WTC11 (cell line): ENCODE data around the gene HIGD1B. TPM values are rescaled to one million over a fixed set of nuclear protein-coding genes. Genes with fewer than 3 reads are reported as not detected.

Source experiments
- ATAC-seq: fragments of 200-7000 bp; cut with Tn5 transposase; 2 replicates; pipeline ENCODE4 v1.10.0; 2021; ENCODE audit warnings: mild to moderate bottlenecking, moderate library complexity
- CTCF ChIA-PET: fragments of 300-600 bp; sonication (Branson Sonifier 250); formaldehyde crosslinking; loops from one replicate; lab custom pipeline; 2021; ENCODE audit warnings: antibody characterized with exemption; lab: Charles Lee
- POLR2A ChIA-PET: fragments of 350-600 bp; sonication (Branson Sonifier 250); formaldehyde crosslinking; loops from one replicate; lab custom pipeline; 2021; ENCODE audit warnings: antibody characterized with exemption; lab: Charles Lee
- DNase-seq: peaks from one replicate; pipeline ENCODE4 v3.0.0; 2021; ENCODE audit warnings: low spot score
- H3K27ac Mint-ChIP-seq: 2 replicates; pipeline ENCODE4 v1.8.0; 2021; ENCODE audit warnings: mixed read lengths
- H3K27me3 Mint-ChIP-seq: 2 replicates; pipeline ENCODE4 v1.8.0; 2021; ENCODE audit warnings: low read depth, mild to moderate bottlenecking, moderate library complexity, mixed read lengths
- H3K36me3 Mint-ChIP-seq: 2 replicates; pipeline ENCODE4 v1.8.0; 2021; ENCODE audit warnings: mixed read lengths
- H3K4me1 Mint-ChIP-seq: 2 replicates; pipeline ENCODE4 v1.8.0; 2022; ENCODE audit warnings: mixed read lengths
- H3K4me3 Mint-ChIP-seq: 2 replicates; pipeline ENCODE4 v1.8.0; 2021; ENCODE audit warnings: mild to moderate bottlenecking, moderate library complexity, mixed read lengths
- H3K9me3 Mint-ChIP-seq: 2 replicates; pipeline ENCODE4 v1.8.0; 2021; ENCODE audit warnings: mixed read lengths
- CREM ChIP-seq: sonication (generic); formaldehyde crosslinking; IDR thresholded peaks from 2 replicates; pipeline ENCODE4 v1.8.1; 2022; ENCODE audit warnings: mild to moderate bottlenecking, missing genetic modification reagents, moderate library complexity
- ELF4 ChIP-seq: sonication (generic); formaldehyde crosslinking; IDR thresholded peaks from 2 replicates; pipeline ENCODE4 v1.8.1; 2022; ENCODE audit warnings: low read depth, mild to moderate bottlenecking, moderate library complexity, missing genetic modification reagents
- EMX1 ChIP-seq: fragments of 250-450 bp; sonication (Bioruptor Pico); IDR thresholded peaks from 2 replicates; pipeline ENCODE4 v1.8.0; 2021; ENCODE audit warnings: mild to moderate bottlenecking
- FOXJ3 ChIP-seq: sonication (generic); formaldehyde crosslinking; IDR thresholded peaks from 2 replicates; pipeline ENCODE4 v1.9.0; 2021; ENCODE audit warnings: missing genetic modification reagents, mild to moderate bottlenecking, borderline replicate concordance
- FOXP1 ChIP-seq: sonication (generic); formaldehyde crosslinking; IDR thresholded peaks from 2 replicates; pipeline ENCODE4 v1.8.0; 2022; ENCODE audit warnings: missing genetic modification reagents, mild to moderate bottlenecking, moderate library complexity, borderline replicate concordance
- JAZF1 ChIP-seq: fragments of 250-450 bp; sonication (Bioruptor Pico); IDR thresholded peaks from 2 replicates; pipeline ENCODE4 v1.9.0; 2021; ENCODE audit warnings: moderate library complexity, mild to moderate bottlenecking, inconsistent platforms
- MXD4 ChIP-seq: fragments of 250-450 bp; sonication (Bioruptor Pico); IDR thresholded peaks from 2 replicates; pipeline ENCODE4 v1.8.0; 2021; ENCODE audit warnings: mild to moderate bottlenecking, moderate library complexity, borderline replicate concordance
- NR2C2 ChIP-seq: sonication (generic); formaldehyde crosslinking; IDR thresholded peaks from 2 replicates; pipeline ENCODE4 v1.8.0; 2022; ENCODE audit warnings: mild to moderate bottlenecking, missing genetic modification reagents
- RORB ChIP-seq: fragments of 250-450 bp; sonication (Bioruptor Pico); IDR thresholded peaks from 2 replicates; pipeline ENCODE4 v1.9.0; 2021; ENCODE audit warnings: mild to moderate bottlenecking
- TCF7 ChIP-seq: sonication (generic); formaldehyde crosslinking; IDR thresholded peaks from 2 replicates; pipeline ENCODE4 v1.8.0; 2022; ENCODE audit warnings: mild to moderate bottlenecking, low read depth, missing genetic modification reagents, moderate library complexity
- TEAD4 ChIP-seq: sonication (generic); formaldehyde crosslinking; IDR thresholded peaks from 2 replicates; pipeline ENCODE4 v1.8.0; 2022; ENCODE audit warnings: mild to moderate bottlenecking, missing genetic modification reagents
- ZNF416 ChIP-seq: fragments of 250-450 bp; sonication (Bioruptor Pico); IDR thresholded peaks from 2 replicates; pipeline ENCODE4 v1.9.0; 2021; ENCODE audit warnings: mild to moderate bottlenecking, inconsistent platforms
- ZNF423 ChIP-seq: fragments of 250-450 bp; sonication (Bioruptor Pico); IDR thresholded peaks from 2 replicates; pipeline ENCODE4 v2.1.2; 2022; ENCODE audit warnings: mild to moderate bottlenecking, moderate library complexity
- total RNA-seq: library from RNA; stranded (reverse); gene quantifications from 3 replicates; pipeline ENCODE4 v1.2.3, GENCODE V29; 2021
- TF ChIP-seq, protein P1 (sequence below): sonication (generic); formaldehyde crosslinking; IDR thresholded peaks from 2 replicates; pipeline ENCODE4 v1.8.0; 2023; ENCODE audit warnings: missing genetic modification reagents
- TF ChIP-seq, protein P2 (sequence below): sonication (generic); formaldehyde crosslinking; IDR thresholded peaks from 2 replicates; pipeline ENCODE4 v1.8.1; 2023; ENCODE audit warnings: mild to moderate bottlenecking, missing genetic modification reagents
- TF ChIP-seq, protein P3 (sequence below): fragments of 250-450 bp; sonication (Bioruptor Pico); IDR thresholded peaks from 2 replicates; pipeline ENCODE4 v2.1.2; 2022; ENCODE audit warnings: mild to moderate bottlenecking, moderate library complexity
- TF ChIP-seq, protein P4 (sequence below): sonication (generic); formaldehyde crosslinking; IDR thresholded peaks from 2 replicates; pipeline ENCODE4 v1.8.1; 2022; ENCODE audit warnings: low read depth, missing genetic modification reagents, borderline replicate concordance
- TF ChIP-seq, protein P5 (sequence below): sonication (generic); formaldehyde crosslinking; IDR thresholded peaks from 2 replicates; pipeline ENCODE4 v1.8.1; 2022; ENCODE audit warnings: missing genetic modification reagents, borderline replicate concordance
- TF ChIP-seq, protein P6 (sequence below): fragments of 250-450 bp; sonication (Bioruptor Pico); IDR thresholded peaks from 2 replicates; pipeline ENCODE4 v1.9.0; 2021; ENCODE audit warnings: mild to moderate bottlenecking, borderline replicate concordance
- TF ChIP-seq, protein P7 (sequence below): sonication (generic); formaldehyde crosslinking; IDR thresholded peaks from 2 replicates; pipeline ENCODE4 v1.8.1; 2023; ENCODE audit warnings: mild to moderate bottlenecking, missing genetic modification reagents, moderate library complexity
- TF ChIP-seq, protein P8 (sequence below): sonication (generic); formaldehyde crosslinking; IDR thresholded peaks from 2 replicates; pipeline ENCODE4 v1.8.1; 2022; ENCODE audit warnings: mild to moderate bottlenecking, missing genetic modification reagents, moderate library complexity, borderline replicate concordance
- TF ChIP-seq, protein P9 (sequence below): sonication (generic); formaldehyde crosslinking; IDR thresholded peaks from 2 replicates; pipeline ENCODE4 v1.8.1; 2022; ENCODE audit warnings: mild to moderate bottlenecking, moderate library complexity, missing genetic modification reagents

The HIGD1B gene
- total RNA-seq, 1 experiment from 2014 or later: not detected

DNA sequence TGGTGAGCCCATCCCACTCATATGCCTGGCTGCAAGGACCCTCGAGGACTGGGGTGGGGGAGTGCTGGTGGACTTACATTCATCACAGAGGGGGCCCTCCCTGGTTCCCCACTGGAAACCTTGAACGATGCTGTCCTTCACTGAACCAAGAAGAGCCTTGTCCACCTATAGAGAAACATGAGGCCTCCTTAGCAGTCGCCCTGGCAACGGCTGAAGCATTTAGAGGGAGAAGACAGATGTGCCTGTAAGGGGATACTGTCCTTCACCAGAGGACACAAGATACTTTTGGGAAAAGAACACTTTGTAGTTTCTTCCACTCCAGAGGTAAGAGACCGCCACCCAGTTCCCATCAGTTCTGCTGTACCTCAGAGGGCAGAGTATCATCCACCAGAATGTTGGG, 6.5 kb downstream of the HIGD1B start:
- TF ChIP-seq TCF7: no peak
- TF ChIP-seq ZNF416 (CRISPR knock-in tag): no peak
- TF ChIP-seq FOXJ3 (CRISPR knock-in tag): no peak
- TF ChIP-seq, protein P1, sequence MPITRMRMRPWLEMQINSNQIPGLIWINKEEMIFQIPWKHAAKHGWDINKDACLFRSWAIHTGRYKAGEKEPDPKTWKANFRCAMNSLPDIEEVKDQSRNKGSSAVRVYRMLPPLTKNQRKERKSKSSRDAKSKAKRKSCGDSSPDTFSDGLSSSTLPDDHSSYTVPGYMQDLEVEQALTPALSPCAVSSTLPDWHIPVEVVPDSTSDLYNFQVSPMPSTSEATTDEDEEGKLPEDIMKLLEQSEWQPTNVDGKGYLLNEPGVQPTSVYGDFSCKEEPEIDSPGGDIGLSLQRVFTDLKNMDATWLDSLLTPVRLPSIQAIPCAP (CRISPR knock-in tag): no peak
- TF ChIP-seq, protein P2, sequence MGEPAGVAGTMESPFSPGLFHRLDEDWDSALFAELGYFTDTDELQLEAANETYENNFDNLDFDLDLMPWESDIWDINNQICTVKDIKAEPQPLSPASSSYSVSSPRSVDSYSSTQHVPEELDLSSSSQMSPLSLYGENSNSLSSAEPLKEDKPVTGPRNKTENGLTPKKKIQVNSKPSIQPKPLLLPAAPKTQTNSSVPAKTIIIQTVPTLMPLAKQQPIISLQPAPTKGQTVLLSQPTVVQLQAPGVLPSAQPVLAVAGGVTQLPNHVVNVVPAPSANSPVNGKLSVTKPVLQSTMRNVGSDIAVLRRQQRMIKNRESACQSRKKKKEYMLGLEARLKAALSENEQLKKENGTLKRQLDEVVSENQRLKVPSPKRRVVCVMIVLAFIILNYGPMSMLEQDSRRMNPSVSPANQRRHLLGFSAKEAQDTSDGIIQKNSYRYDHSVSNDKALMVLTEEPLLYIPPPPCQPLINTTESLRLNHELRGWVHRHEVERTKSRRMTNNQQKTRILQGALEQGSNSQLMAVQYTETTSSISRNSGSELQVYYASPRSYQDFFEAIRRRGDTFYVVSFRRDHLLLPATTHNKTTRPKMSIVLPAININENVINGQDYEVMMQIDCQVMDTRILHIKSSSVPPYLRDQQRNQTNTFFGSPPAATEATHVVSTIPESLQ (CRISPR knock-in tag): no peak
- TF ChIP-seq ZNF423 (CRISPR knock-in tag): no peak
- no peak for TF ChIP-seq MXD4
- TF ChIP-seq CREM (CRISPR knock-in tag): no peak
- TF ChIP-seq TEAD4 (CRISPR knock-in tag): no peak
- TF ChIP-seq, protein P3, sequence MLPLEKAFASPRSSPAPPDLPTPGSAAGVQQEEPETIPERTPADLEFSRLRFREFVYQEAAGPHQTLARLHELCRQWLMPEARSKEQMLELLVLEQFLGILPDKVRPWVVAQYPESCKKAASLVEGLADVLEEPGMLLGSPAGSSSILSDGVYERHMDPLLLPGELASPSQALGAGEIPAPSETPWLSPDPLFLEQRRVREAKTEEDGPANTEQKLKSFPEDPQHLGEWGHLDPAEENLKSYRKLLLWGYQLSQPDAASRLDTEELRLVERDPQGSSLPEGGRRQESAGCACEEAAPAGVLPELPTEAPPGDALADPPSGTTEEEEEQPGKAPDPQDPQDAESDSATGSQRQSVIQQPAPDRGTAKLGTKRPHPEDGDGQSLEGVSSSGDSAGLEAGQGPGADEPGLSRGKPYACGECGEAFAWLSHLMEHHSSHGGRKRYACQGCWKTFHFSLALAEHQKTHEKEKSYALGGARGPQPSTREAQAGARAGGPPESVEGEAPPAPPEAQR: no peak
- no peak for TF ChIP-seq FOXP1 (CRISPR knock-in tag)
- TF ChIP-seq JAZF1: no peak
- TF ChIP-seq NR2C2 (CRISPR knock-in tag): no peak
- TF ChIP-seq ELF4 (CRISPR knock-in tag): no peak
- TF ChIP-seq, protein P4, sequence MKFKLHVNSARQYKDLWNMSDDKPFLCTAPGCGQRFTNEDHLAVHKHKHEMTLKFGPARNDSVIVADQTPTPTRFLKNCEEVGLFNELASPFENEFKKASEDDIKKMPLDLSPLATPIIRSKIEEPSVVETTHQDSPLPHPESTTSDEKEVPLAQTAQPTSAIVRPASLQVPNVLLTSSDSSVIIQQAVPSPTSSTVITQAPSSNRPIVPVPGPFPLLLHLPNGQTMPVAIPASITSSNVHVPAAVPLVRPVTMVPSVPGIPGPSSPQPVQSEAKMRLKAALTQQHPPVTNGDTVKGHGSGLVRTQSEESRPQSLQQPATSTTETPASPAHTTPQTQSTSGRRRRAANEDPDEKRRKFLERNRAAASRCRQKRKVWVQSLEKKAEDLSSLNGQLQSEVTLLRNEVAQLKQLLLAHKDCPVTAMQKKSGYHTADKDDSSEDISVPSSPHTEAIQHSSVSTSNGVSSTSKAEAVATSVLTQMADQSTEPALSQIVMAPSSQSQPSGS (CRISPR knock-in tag): no peak
- H3K27ac Mint-ChIP-seq: no peak overlapping the region
- H3K4me1 Mint-ChIP-seq: no peaks in the 10 kb centered on the region
- ChIA-PET CTCF (no interaction called here), POLR2A (no interaction called here)
- H3K36me3 Mint-ChIP-seq: peaks cover 78% of the 10 kb centered on the region
- H3K27me3 Mint-ChIP-seq: no peaks in the 10 kb centered on the region
- no peak overlapping the region for H3K4me3 Mint-ChIP-seq
- DNase-seq (no peak), ATAC-seq (no peak)
- H3K9me3 Mint-ChIP-seq: no peaks in the 10 kb centered on the region

DNA sequence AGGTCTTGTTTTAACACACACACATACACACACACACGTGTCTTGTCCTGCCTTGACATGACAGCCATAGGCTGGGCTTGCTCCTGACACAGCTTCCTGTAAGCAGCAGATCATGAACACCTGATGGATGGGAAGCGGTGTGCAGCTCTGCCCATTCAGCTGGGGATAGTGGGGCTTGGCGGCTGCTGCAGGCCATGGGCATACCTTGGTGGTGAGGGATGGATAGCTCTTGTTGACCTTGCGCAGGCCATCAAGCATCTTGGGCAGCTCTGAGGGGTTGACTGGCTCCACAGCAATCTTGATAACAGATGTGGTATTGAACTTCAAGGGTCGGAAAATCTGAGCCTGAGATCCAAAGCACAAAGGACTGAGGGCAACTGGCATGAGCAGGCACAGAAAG, 12.0 kb downstream of the HIGD1B start:
- ChIA-PET POLR2A (no interaction called here), CTCF (interaction anchor here (0.8 to 1.5 kb wide), 3 partner anchors 80 to 84 kb away, joined by 3 to 4 read pairs (median 3); no protein-coding TSS in a partner anchor)
- no peak for ATAC-seq
- Mint-ChIP-seq H3K9me3 (no peaks in the 10 kb centered on the region), H3K4me1 (no peaks in the 10 kb centered on the region), H3K4me3 (no peak overlapping the region), H3K36me3 (peaks cover 81% of the 10 kb centered on the region), H3K27ac (no peak overlapping the region), H3K27me3 (no peaks in the 10 kb centered on the region)
- DNase-seq: no peak
- no peak for TF ChIP-seq EMX1 (CRISPR knock-in tag)
- TF ChIP-seq, protein P5, sequence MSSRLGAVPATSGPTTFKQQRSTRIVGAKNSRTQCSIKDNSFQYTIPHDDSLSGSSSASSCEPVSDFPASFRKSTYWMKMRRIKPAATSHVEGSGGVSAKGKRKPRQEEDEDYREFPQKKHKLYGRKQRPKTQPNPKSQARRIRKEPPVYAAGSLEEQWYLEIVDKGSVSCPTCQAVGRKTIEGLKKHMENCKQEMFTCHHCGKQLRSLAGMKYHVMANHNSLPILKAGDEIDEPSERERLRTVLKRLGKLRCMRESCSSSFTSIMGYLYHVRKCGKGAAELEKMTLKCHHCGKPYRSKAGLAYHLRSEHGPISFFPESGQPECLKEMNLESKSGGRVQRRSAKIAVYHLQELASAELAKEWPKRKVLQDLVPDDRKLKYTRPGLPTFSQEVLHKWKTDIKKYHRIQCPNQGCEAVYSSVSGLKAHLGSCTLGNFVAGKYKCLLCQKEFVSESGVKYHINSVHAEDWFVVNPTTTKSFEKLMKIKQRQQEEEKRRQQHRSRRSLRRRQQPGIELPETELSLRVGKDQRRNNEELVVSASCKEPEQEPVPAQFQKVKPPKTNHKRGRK (CRISPR knock-in tag): no peak
- TF ChIP-seq, protein P6, sequence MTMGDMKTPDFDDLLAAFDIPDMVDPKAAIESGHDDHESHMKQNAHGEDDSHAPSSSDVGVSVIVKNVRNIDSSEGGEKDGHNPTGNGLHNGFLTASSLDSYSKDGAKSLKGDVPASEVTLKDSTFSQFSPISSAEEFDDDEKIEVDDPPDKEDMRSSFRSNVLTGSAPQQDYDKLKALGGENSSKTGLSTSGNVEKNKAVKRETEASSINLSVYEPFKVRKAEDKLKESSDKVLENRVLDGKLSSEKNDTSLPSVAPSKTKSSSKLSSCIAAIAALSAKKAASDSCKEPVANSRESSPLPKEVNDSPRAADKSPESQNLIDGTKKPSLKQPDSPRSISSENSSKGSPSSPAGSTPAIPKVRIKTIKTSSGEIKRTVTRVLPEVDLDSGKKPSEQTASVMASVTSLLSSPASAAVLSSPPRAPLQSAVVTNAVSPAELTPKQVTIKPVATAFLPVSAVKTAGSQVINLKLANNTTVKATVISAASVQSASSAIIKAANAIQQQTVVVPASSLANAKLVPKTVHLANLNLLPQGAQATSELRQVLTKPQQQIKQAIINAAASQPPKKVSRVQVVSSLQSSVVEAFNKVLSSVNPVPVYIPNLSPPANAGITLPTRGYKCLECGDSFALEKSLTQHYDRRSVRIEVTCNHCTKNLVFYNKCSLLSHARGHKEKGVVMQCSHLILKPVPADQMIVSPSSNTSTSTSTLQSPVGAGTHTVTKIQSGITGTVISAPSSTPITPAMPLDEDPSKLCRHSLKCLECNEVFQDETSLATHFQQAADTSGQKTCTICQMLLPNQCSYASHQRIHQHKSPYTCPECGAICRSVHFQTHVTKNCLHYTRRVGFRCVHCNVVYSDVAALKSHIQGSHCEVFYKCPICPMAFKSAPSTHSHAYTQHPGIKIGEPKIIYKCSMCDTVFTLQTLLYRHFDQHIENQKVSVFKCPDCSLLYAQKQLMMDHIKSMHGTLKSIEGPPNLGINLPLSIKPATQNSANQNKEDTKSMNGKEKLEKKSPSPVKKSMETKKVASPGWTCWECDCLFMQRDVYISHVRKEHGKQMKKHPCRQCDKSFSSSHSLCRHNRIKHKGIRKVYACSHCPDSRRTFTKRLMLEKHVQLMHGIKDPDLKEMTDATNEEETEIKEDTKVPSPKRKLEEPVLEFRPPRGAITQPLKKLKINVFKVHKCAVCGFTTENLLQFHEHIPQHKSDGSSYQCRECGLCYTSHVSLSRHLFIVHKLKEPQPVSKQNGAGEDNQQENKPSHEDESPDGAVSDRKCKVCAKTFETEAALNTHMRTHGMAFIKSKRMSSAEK (CRISPR knock-in tag): no peak
- no peak for TF ChIP-seq RORB
- TF ChIP-seq TCF7: no peak
- TF ChIP-seq, protein P7, sequence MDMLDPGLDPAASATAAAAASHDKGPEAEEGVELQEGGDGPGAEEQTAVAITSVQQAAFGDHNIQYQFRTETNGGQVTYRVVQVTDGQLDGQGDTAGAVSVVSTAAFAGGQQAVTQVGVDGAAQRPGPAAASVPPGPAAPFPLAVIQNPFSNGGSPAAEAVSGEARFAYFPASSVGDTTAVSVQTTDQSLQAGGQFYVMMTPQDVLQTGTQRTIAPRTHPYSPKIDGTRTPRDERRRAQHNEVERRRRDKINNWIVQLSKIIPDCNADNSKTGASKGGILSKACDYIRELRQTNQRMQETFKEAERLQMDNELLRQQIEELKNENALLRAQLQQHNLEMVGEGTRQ: no peak
- TF ChIP-seq, protein P8, sequence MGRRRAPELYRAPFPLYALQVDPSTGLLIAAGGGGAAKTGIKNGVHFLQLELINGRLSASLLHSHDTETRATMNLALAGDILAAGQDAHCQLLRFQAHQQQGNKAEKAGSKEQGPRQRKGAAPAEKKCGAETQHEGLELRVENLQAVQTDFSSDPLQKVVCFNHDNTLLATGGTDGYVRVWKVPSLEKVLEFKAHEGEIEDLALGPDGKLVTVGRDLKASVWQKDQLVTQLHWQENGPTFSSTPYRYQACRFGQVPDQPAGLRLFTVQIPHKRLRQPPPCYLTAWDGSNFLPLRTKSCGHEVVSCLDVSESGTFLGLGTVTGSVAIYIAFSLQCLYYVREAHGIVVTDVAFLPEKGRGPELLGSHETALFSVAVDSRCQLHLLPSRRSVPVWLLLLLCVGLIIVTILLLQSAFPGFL (CRISPR knock-in tag): no peak
- TF ChIP-seq, protein P9, sequence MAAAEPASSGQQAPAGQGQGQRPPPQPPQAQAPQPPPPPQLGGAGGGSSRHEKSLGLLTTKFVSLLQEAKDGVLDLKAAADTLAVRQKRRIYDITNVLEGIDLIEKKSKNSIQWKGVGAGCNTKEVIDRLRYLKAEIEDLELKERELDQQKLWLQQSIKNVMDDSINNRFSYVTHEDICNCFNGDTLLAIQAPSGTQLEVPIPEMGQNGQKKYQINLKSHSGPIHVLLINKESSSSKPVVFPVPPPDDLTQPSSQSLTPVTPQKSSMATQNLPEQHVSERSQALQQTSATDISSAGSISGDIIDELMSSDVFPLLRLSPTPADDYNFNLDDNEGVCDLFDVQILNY (CRISPR knock-in tag): no peak
